ENCODE results near the gene SMIM31. TPM values are rescaled to one million over a fixed set of nuclear protein-coding genes. Genes with fewer than 3 reads are reported as not detected.

The SMIM31 gene
- total RNA-seq, 1 experiment from 2014 or later: not detected

- Histone ChIP-seq H3K14ac (ENCODE audit: insufficient read depth, low read length) (no peak overlapping the region), H2BK120ac (ENCODE audit: low read depth, low read length, poor library complexity, severe bottlenecking) (no peak overlapping the region), H3K56ac (ENCODE audit: insufficient read length, low read depth, low read length) (no peak overlapping the region), H4K8ac (replicated peaks; ENCODE audit: insufficient read length, low read depth, low read length) (no peak overlapping the region), H2AK5ac (ENCODE audit: insufficient read length, low read length) (no peak overlapping the region), H2AFZ (ENCODE audit: low read length) (no peak overlapping the region), H3K18ac (ENCODE audit: insufficient read length, low read depth, low read length) (no peak overlapping the region), H3T11ph (ENCODE audit: low read length) (no peak overlapping the region), H4K5ac (ENCODE audit: insufficient read length, low read depth, low read length) (no peak overlapping the region), H3K27me3 (ENCODE audit: insufficient read depth, low read length) (no peaks in the 10 kb centered on the region), H3K23ac (ENCODE audit: insufficient read length, low read depth, low read length) (no peak overlapping the region), H3K4me1 (ENCODE audit: insufficient read depth, low read length) (peaks cover 12% of the 10 kb centered on the region), H2BK12ac (ENCODE audit: insufficient read length, low read depth, low read length) (no peak overlapping the region), H2BK15ac (ENCODE audit: low read depth, low read length) (no peak overlapping the region), H3K4ac (ENCODE audit: low read depth, low read length) (no peak overlapping the region), H3K79me1 (ENCODE audit: insufficient read depth, low read depth, low read length, poor library complexity, severe bottlenecking) (no peaks in the 10 kb centered on the region), H4K91ac (ENCODE audit: insufficient read length, low read depth, low read length) (no peak overlapping the region), H3K23me2 (ENCODE audit: insufficient read length, low read depth, low read length, poor library complexity, severe bottlenecking) (no peaks in the 10 kb centered on the region), H4K20me1 (ENCODE audit: control insufficient read depth, insufficient read depth, insufficient read length) (no peaks in the 10 kb centered on the region), H3K9me3 (ENCODE audit: control insufficient read depth, low read depth, low read length) (no peaks in the 10 kb centered on the region), H3K79me2 (ENCODE audit: insufficient read depth, low read length) (no peaks in the 10 kb centered on the region), H3K9ac (ENCODE audit: extremely low read depth, insufficient read length, low read length) (no peak overlapping the region), H3K4me2 (ENCODE audit: insufficient read depth, insufficient read length, low read length) (no peak overlapping the region), H2BK20ac (ENCODE audit: low read depth, low read length, poor library complexity, severe bottlenecking) (no peak overlapping the region), H3K27ac (ENCODE audit: insufficient read length, low read depth, low read length) (no peak overlapping the region), H2BK5ac (ENCODE audit: insufficient read length, low read length) (no peak overlapping the region)
- H3K27ac Mint-ChIP-seq: no peak overlapping the region
- no peaks in the 10 kb centered on the region; the same call in 1 of the 2 replicates for H3K27me3 Mint-ChIP-seq (ENCODE audit: low read depth)
- TF ChIP-seq CTCF (conservative IDR thresholded peaks at IDR 0.05): no peak
- no peak for DNase-seq
- no CpG with 5 or more reads among the region's 4 CpGs for WGBS (ENCODE audit: extremely low coverage, insufficient read length, low lambda C conversion rate)
- H3K36me3 Mint-ChIP-seq (ENCODE audit: insufficient read depth in 1 of 3, low read depth in 3 of 3): peaks cover 0 to 7% (median 0%) of the 10 kb centered on the region in 3 experiments; a peak in 1 of 7 replicates
- no peaks in the 10 kb centered on the region; a peak in 1 of 5 replicates for H3K9me3 Mint-ChIP-seq
- H3K4me3 Mint-ChIP-seq: no peak overlapping the region
- peaks cover 62 to 63% of the 10 kb centered on the region in 2 experiments for H3K4me1 Mint-ChIP-seq
Observed at GRCh38 chr4:164824581-164824980, 70.7 kb downstream of the SMIM31 start.
